ENCODE results near the gene NCOA1. TPM values are rescaled to one million over a fixed set of nuclear protein-coding genes. Genes with fewer than 3 reads are reported as not detected.
"Not testable (repeated sequence)": the region's sequence is repeated elsewhere in the genome, so short reads cannot be mapped to it uniquely, and the experiment has no call there.

The NCOA1 gene
- total RNA-seq, 2 experiments from 2014 or later: 6.1 to 12.1 TPM

GRCh38 chr2:24597181-24597870, 106.3 kb downstream of the NCOA1 start:
- no TSS peak for BruUV-seq (replicated peaks)
- CTCF ChIA-PET (ENCODE audit: unreplicated experiment): no interaction called here
- no peak overlapping the region for H3K27ac ChIP-seq (ENCODE audit: low read depth, low read length, poor library complexity, severe bottlenecking)

GRCh38 chr2:24600140-24600539, 109.1 kb downstream of the NCOA1 start:
- H3K79me2 ChIP-seq (ENCODE audit: insufficient read depth, low read depth, low read length); CTCF ChIA-PET (ENCODE audit: unreplicated experiment); H3K4me3 ChIP-seq (ENCODE audit: low read depth, low read length, poor library complexity, severe bottlenecking); H3K4me1 ChIP-seq (ENCODE audit: insufficient read depth, low read length, poor library complexity, severe bottlenecking); H3K27ac ChIP-seq (ENCODE audit: low read depth, low read length, poor library complexity, severe bottlenecking); DNase-seq (ENCODE audit: low spot score); POLR2A ChIA-PET; H2AFZ ChIP-seq (ENCODE audit: low read length); BruUV-seq (replicated peaks); H3K9me3 ChIP-seq (ENCODE audit: low read length); H3K36me3 ChIP-seq (ENCODE audit: insufficient read depth, low read length); intact Hi-C loops (cut with micrococcal nuclease; ENCODE audit: unreplicated experiment); H3K4me2 ChIP-seq (ENCODE audit: low read length); H3K9me2 ChIP-seq (ENCODE audit: insufficient read depth, low read length); H4K20me1 ChIP-seq (ENCODE audit: insufficient read depth, low read length): not testable (repeated sequence)

More at GRCh38 chr2:24597181-24597870, 106.3 kb downstream of the NCOA1 start:
- H3K4me3 ChIP-seq (ENCODE audit: low read depth, low read length, poor library complexity, severe bottlenecking): no peak overlapping the region
- TF ChIP-seq CTCF (conservative IDR thresholded peaks at IDR 0.05; ENCODE audit: low read length): no peak
- no peak for TF ChIP-seq EZH2phosphoT487 (IDR thresholded peaks at IDR 0.05; ENCODE audit: borderline replicate concordance, low read depth, low read length)
- H3K9me3 ChIP-seq (ENCODE audit: low read length): no peaks in the 10 kb centered on the region
- no peak for DNase-seq (ENCODE audit: low spot score)
- no peaks in the 10 kb centered on the region for H3K79me2 ChIP-seq (ENCODE audit: insufficient read depth, low read depth, low read length)
- POLR2A ChIA-PET: interaction anchor here (0.5 to 0.6 kb wide), 3 partner anchors 81 to 716 kb away, joined by 3 to 4 read pairs (median 3); partner anchors contain the start of gene WDCP
- H4K20me1 ChIP-seq (ENCODE audit: insufficient read depth, low read length): no peaks in the 10 kb centered on the region
- H3K36me3 ChIP-seq (ENCODE audit: insufficient read depth, low read length): no peaks in the 10 kb centered on the region
- intact Hi-C loops (cut with micrococcal nuclease; ENCODE audit: unreplicated experiment): no loop called here
- H3K9me2 ChIP-seq (ENCODE audit: insufficient read depth, low read length): no peaks in the 10 kb centered on the region
- H3K4me2 ChIP-seq (ENCODE audit: low read length): no peak overlapping the region
- H3K4me1 ChIP-seq (ENCODE audit: insufficient read depth, low read length, poor library complexity, severe bottlenecking): no peaks in the 10 kb centered on the region
- H2AFZ ChIP-seq (ENCODE audit: low read length): no peak overlapping the region

- DNase-seq (ENCODE audit: low spot score): no peak
- intact Hi-C loops (cut with micrococcal nuclease; ENCODE audit: unreplicated experiment): loop anchor here (5.0 kb wide), 1 partner anchor 199 kb away; no protein-coding TSS in a partner anchor
- Histone ChIP-seq H3K4me2 (ENCODE audit: low read length) (no peak overlapping the region), H3K4me1 (ENCODE audit: insufficient read depth, low read length, poor library complexity, severe bottlenecking) (no peaks in the 10 kb centered on the region), H3K27ac (ENCODE audit: low read depth, low read length, poor library complexity, severe bottlenecking) (no peak overlapping the region), H3K36me3 (ENCODE audit: insufficient read depth, low read length) (no peaks in the 10 kb centered on the region), H3K4me3 (ENCODE audit: low read depth, low read length, poor library complexity, severe bottlenecking) (no peak overlapping the region), H3K9me2 (ENCODE audit: insufficient read depth, low read length) (no peaks in the 10 kb centered on the region), H3K9me3 (ENCODE audit: low read length) (no peaks in the 10 kb centered on the region), H3K79me2 (ENCODE audit: insufficient read depth, low read depth, low read length) (no peaks in the 10 kb centered on the region), H4K20me1 (ENCODE audit: insufficient read depth, low read length) (no peaks in the 10 kb centered on the region), H2AFZ (ENCODE audit: low read length) (no peak overlapping the region)
- ChIA-PET CTCF (ENCODE audit: unreplicated experiment) (no interaction called here), POLR2A (no interaction called here)
- BruUV-seq (replicated peaks): no TSS peak
- TF ChIP-seq CTCF (conservative IDR thresholded peaks at IDR 0.05; ENCODE audit: low read length) (no peak), EZH2phosphoT487 (IDR thresholded peaks at IDR 0.05; ENCODE audit: borderline replicate concordance, low read depth, low read length) (no peak)
Measured at GRCh38 chr2:24611631-24612030, 120.6 kb downstream of the NCOA1 start.

Measured in OCI-LY7 (cell line).